GDM1 (cell line): Measurements from ENCODE around the gene PBX4.
A peak's percentile ranks its signal among the peaks of the same experiment; 100 is the strongest.

ENCODE experiments used
- DNase-seq: peaks from one replicate; lab custom pipeline; 2025; lab: John Stamatoyannopoulos, UW

PBX4 gene

GRCh38 chr19:19526581-19527370, 91.7 kb downstream of the PBX4 start:
- no peak for DNase-seq

DNA sequence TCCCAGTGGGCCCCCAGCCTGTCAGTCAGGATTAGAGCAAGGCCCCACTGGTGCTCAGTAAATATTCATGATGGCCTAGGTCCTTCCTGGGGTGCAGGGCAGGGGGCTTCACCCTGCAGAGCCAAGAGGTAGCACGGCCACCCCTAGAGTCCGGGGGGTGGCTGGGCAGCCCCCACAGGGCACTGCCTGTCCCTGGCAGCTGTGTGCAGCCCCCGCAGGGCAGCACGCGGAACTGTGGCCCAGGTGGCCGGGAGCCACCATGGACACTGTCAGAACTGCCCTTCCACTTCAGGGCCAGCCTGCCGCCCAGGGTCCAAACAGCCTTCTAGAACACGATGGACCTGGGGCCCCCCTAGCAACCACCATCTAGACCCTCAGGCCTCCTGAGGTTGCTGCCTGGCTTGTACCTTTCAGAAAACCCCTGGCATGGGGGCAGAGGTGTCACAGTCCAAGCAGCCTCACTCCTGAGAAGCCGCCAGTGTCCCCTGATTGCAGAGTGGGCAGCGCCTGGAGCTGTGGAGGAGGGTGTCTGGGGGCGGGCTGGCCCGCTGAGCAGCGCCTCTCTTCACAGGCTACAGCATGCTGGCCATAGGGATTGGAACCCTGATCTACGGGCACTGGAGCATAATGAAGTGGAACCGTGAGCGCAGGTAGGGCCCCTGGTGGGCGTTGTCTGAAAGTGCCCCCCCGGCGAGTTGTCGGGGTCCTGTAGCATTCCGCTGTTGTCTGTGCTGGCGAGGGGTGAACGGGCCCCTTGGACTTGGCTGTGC, 92.7 kb downstream of the PBX4 start:
- no peak for DNase-seq

- no peak for DNase-seq
Measured at GRCh38 chr19:19524053-19524452, 94.4 kb downstream of the PBX4 start.

DNA sequence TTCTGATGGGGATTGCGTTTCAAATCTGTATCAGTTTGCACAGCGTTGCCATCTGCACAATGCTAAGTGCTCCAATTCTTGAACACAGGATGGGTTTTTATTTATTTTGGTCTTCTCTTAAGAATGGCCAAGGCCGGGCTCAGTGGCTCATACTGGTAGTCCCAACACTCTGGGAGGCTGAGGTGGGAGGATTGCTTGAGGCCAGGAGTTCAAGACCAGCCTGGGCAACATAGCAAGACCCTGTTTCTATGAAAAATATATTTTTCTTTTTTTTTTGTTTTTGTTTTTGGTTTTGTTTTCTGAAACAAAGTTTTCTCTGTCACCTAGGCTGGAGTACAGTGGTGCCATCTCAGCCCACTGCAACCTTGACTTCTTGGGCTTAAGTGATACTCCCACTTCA, 95.3 kb downstream of the PBX4 start:
- DNase-seq, result no peak

GRCh38 chr19:19520989-19521388, 97.5 kb downstream of the PBX4 start:
- DNase-seq, result no peak

- no peak for DNase-seq
Measured at GRCh38 chr19:19517235-19517619, 101.3 kb downstream of the PBX4 start.

DNA sequence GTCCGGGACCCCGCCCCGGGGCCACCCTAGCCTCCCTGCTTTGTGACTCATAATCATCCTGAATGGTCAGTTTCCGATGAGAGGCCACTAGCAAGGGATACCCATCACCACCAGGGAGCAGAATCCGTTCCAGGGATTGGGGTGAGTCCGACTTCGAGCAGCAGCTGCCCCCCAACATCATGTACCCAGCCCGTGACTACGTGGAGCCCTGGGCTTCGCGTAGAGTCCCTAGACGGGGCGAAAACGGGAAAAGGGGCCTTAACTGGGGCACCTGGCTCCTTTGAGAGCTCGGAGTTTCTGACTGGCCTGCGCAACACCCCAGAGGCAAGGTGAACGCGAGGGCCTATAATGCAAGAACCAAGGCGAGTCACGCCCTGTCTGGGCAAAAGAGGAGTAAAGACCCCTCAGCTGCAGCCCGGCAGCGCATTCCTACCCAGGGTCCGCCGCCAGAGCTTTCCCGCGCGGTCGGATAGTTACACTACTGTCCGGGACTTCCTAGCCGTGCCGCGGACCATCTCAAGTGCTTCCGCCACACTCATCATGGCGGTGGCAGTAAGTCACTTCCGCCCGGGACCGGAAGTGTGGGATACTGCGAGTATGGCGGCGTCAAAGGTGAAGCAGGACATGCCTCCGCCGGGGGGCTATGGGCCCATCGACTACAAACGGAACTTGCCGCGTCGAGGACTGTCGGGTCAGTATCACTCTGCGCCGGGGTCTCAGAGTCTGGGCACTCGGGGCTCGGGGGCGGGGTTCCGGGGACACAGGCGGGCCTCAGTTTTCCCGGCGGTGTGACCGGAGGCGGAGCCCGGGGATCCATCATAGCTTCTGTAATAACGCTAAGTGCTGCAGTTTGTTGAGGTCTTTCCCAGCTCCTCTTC, 102.6 kb downstream of the PBX4 start, which contains the start of gene NDUFA13:
Gene NDUFA13, plus strand, starts transcription at position 584 of the 878 bp plus-strand sequence. Its CDS starts 14 bp downstream, at position 598.
- DNase-seq, result peak; percentile 84

DNA sequence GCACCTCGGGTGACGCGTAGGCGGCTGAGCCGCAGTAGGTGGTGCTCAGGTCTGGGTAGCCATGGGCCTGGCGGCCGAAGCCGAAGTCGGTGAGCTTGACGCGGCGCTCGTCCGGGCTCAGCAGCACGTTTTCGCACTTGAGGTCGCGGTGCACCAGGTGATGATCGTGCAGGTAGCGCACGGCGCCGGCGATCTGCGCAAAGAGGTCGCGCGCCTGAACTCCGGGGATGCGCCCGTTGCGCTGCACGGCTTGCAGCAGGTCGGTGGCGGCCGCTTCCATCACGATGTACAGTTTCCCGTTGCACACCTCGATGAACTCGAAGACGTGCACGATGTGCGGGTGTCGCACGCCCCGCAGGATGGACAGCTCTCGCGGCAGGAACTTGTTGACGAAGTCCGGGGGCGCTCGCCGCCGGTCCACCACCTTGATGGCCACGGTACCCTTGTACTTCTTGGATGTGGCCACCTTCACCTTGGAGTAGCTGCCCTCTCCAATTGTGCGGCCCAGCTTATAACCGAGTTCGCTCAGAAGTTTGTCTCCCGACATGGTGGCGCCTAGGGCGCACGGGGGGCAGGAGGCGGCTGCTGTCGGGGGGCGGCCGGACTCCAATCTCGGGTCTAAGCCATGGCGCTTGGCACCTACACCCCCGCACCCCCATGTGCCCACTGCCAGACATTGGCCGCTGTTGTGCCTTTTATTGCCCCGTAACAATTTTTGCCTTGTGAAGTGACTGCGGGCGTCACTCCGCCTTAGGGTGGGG, 103.4 kb downstream of the PBX4 start, which contains the start of gene TSSK6:
Gene TSSK6, minus strand, starts transcription at position 668 of the 761 bp plus-strand sequence. Its CDS starts 121 bp downstream, at position 547.
- no peak for DNase-seq

GRCh38 chr19:19514215-19514657, 104.3 kb downstream of the PBX4 start:
- no peak for DNase-seq

DNA sequence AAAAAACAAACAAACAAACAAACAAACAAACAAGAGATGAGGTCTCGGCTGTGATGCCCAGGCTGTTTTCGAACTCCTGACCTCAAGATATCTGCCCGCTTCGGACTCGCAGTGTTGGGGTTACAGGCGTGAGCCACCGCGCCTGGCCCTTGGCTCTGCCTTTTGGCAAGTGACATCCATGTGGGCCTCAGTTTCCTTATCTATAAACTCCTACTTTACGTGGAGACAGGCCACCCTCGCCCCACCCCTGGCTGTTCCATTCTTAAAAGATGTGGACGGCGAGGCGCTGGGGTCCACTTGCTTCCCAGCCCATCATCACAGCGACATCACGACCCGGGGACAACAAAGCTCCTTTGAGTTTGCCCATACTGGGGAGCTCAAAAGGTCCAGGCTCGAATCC, 104.8 kb downstream of the PBX4 start:
- no peak for DNase-seq
